Ascending aorta (tissue), 2 donors: ENCODE results near the gene RTEL1. TPM values are rescaled to one million over a fixed set of nuclear protein-coding genes. Genes with fewer than 3 reads are reported as not detected.

ENCODE experiments used
- DNase-seq, 2 donors: peaks; one replicate each; pipeline ENCODE4 v3.0.0-alpha.2; 2019; ENCODE audit warnings: low spot score in 2 of 2
- H3K27ac ChIP-seq, 2 donors: fragments of 200-600 bp; sonication (generic); one replicate each; pipeline ENCODE4 v1.5.1; 2016 to 2017; ENCODE audit warnings: mild to moderate bottlenecking in 1 of 2
- H3K27me3 ChIP-seq: fragments of 200-600 bp; sonication (generic); one replicate; pipeline ENCODE4 v1.5.1; 2017
- H3K36me3 ChIP-seq, 2 donors: fragments of 200-600 bp; sonication (generic); one replicate each; pipeline ENCODE4 v1.5.1; 2016
- H3K4me1 ChIP-seq, 2 donors: fragments of 200-600 bp; sonication (generic); one replicate each; pipeline ENCODE4 v1.5.1; 2016 to 2017; ENCODE audit warnings: mild to moderate bottlenecking in 1 of 2
- H3K4me3 ChIP-seq, 2 donors: fragments of 200-600 bp; sonication (generic); one replicate each; pipeline ENCODE4 v1.5.1; 2016 to 2017; ENCODE audit warnings: mild to moderate bottlenecking in 1 of 2
- H3K9me3 ChIP-seq, 2 donors: fragments of 200-600 bp; sonication (generic); one replicate each; pipeline ENCODE4 v1.5.1; 2016
- intact Hi-C: fragments of 100-400 bp; cut with DNase I; formaldehyde crosslinking; loops from one replicate; pipeline ENCODE4 v1.15.1; 2023
- total RNA-seq: library from RNA; depleted of rRNA; stranded (reverse); fragments of >200 nt; gene quantifications from one replicate; pipeline ENCODE4 v1.1.0, GENCODE V29; 2016
- TF ChIP-seq, protein P1 (sequence below), 3 experiments: fragments of 200-600 bp in 2 of 3; fragments of 450-650 bp in 1 of 3; sonication (generic) in 2 of 3; IDR thresholded peaks; one replicate each; pipeline ENCODE4 v1.5.1; 2016 to 2019; ENCODE audit warnings: antibody characterized with exemption in 3 of 3, mild to moderate bottlenecking in 1 of 3, moderate library complexity in 1 of 3

RTEL1 gene
- total RNA-seq, 1 donor from 2014 or later = 80.6 TPM

DNA sequence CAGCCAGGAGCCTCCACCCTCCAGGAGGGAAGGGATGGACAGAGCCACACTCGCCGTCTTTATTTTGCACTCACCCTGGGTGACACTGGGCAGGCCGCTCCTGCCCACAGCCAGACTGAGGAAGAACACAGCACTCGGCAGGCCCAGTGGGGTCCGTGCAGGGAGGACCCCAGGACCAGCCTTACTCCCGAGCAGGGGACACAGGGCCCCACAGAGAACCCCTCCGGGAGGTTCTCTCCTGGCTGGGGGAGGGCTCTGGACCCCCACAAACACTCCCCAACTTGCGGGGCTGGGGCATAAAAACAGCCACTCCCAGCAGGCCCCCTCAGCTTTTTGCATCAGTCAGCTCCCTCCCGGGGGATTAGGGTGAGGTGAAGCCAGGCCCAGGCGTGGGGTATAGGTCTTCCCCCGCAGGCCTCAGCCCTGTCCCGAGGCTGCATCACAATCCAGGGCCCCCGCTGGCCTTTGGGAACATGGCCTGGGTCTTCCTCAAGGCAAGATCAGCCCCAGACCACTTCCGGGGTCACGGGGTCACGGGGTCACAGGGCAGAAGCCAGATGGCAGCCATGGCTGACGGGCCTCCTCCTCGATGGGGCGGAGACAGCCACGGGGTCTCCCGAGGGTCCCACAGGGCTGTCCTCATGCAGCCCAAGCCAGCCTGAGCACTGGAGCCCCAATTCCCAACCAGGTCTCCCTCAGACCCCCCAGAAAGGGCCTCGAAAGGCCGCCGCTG is 41.5 kb downstream of the RTEL1 start:
- Histone ChIP-seq H3K27me3 (no peaks in the 10 kb centered on the region), H3K9me3 (no peaks in the 10 kb centered on the region), H3K4me1 (peaks cover 16 to 18% of the 10 kb centered on the region in 2 donors), H3K27ac (peak overlapping the region; percentile 64 to 78), H3K4me3 (no peak overlapping the region), H3K36me3 (peaks cover 20 to 39% of the 10 kb centered on the region in 2 donors)
- TF ChIP-seq, protein P1, sequence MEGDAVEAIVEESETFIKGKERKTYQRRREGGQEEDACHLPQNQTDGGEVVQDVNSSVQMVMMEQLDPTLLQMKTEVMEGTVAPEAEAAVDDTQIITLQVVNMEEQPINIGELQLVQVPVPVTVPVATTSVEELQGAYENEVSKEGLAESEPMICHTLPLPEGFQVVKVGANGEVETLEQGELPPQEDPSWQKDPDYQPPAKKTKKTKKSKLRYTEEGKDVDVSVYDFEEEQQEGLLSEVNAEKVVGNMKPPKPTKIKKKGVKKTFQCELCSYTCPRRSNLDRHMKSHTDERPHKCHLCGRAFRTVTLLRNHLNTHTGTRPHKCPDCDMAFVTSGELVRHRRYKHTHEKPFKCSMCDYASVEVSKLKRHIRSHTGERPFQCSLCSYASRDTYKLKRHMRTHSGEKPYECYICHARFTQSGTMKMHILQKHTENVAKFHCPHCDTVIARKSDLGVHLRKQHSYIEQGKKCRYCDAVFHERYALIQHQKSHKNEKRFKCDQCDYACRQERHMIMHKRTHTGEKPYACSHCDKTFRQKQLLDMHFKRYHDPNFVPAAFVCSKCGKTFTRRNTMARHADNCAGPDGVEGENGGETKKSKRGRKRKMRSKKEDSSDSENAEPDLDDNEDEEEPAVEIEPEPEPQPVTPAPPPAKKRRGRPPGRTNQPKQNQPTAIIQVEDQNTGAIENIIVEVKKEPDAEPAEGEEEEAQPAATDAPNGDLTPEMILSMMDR (IDR thresholded peaks at IDR 0.05) = no peak
- DNase-seq = peak in 1 of 2 donors; percentile 63
- intact Hi-C loops = loop anchor here (5.0 kb wide), 1 partner anchor 37 kb away; no protein-coding TSS in a partner anchor

DNA sequence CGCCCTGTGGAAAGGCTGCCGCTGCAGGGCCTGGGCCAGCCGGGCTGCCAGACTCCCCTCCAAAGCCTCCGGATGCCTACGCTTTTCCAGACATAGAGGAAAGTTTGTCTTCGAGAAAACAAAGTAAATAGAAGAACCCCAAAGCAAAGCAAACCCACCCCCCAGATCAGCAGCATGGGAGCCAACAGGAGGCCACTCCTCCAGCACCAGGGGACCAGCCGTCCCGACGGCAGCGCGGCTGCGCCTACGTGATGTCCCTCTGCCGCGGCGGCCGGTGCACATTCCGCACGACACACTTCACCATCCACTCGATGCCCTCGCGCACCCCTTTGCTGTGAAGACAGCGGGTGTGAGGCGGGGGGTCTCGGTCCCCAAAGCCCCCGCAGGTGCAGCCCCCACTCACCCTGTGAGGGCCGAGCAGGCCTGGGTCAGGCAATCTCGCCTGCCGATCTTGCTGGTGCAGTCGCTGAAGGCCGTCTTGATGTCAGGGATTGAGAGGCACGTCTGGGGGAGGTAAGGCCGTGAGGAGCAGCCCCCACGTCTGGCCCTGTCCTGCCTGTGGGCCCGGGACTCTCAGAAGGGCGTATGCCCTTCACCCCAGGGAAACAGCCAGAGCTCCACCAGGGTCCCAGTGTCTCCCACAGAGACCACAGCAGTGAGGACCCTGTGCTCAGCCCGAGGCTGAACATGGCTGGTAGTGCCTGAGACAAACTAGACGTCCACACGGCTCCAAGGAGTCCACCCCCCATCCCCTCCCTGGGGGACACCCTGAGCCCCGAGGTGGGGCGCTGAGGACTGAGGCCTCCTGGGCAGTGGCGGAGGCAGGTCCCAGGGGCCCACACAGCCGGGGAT is 42.3 kb downstream of the RTEL1 start:
- peak overlapping the region; percentile 64 to 78 for H3K27ac ChIP-seq
- TF ChIP-seq, protein P1 (IDR thresholded peaks at IDR 0.05) = no peak
- intact Hi-C loops = no loop called here
- no peaks in the 10 kb centered on the region for H3K9me3 ChIP-seq
- H3K4me3 ChIP-seq = no peak overlapping the region
- peaks cover 16 to 18% of the 10 kb centered on the region in 2 donors for H3K4me1 ChIP-seq
- no peak for DNase-seq
- peaks cover 20 to 39% of the 10 kb centered on the region in 2 donors for H3K36me3 ChIP-seq
- no peaks in the 10 kb centered on the region for H3K27me3 ChIP-seq

- no peaks in the 10 kb centered on the region for H3K27me3 ChIP-seq
- DNase-seq = peak in 1 of 2 donors; percentile 57
- intact Hi-C loops = no loop called here
- peaks cover 16 to 18% of the 10 kb centered on the region in 2 donors for H3K4me1 ChIP-seq
- H3K9me3 ChIP-seq = no peaks in the 10 kb centered on the region
- TF ChIP-seq, protein P1 (IDR thresholded peaks at IDR 0.05) = no peak
- H3K4me3 ChIP-seq = no peak overlapping the region
- no peak overlapping the region for H3K27ac ChIP-seq
- peaks cover 26 to 40% of the 10 kb centered on the region in 2 donors for H3K36me3 ChIP-seq
Observed at GRCh38 chr20:63701051-63701328, 42.9 kb downstream of the RTEL1 start.

DNA sequence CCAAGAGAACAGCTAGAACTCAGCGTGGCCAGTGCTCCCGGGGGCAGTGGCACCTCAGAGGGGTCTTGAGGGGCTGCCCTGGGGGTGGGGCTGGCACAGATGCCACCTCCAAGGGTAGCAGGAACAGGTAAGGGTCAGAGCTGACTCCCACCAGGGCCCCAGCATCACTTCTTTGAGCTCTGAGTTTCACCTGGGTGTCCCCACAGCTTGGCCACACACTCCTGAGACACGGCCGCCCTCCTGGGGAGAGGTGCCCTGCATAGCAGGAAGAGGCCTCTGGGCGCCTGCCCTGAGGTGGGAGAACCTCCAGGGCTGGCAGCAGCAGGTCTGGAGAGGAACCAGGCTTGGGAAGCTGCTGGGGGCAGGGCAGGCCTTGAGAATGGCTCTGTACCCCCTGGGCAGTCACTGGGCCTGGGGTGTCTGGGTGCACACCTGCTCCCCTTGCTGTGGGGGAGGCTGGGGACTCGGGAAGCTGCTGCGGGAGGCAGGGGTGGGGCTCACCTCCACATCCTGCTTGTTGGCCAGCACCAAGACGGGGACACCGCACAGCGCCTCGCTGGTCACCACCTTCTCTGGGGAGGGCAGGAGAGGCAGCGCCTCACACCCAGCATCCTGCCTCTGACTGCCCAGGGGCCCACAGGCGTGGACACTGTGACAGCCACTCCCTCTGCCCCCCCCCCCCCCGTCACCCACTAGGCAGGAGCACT is 43.4 kb downstream of the RTEL1 start:
- intact Hi-C loops = no loop called here
- DNase-seq = peak in 1 of 2 donors; percentile 58
- Histone ChIP-seq H3K4me1 (peaks cover 16 to 18% of the 10 kb centered on the region in 2 donors), H3K4me3 (no peak overlapping the region), H3K36me3 (peaks cover 30 to 44% of the 10 kb centered on the region in 2 donors), H3K27me3 (no peaks in the 10 kb centered on the region), H3K27ac (no peak overlapping the region), H3K9me3 (no peaks in the 10 kb centered on the region)
- TF ChIP-seq, protein P1 (IDR thresholded peaks at IDR 0.05) = no peak

- DNase-seq = peak; percentile 8 to 42
Observed at GRCh38 chr20:63702036-63702665, 44.0 kb downstream of the RTEL1 start.

More at GRCh38 chr20:63702036-63702665, 44.0 kb downstream of the RTEL1 start:
- Histone ChIP-seq H3K36me3 (peaks cover 30 to 44% of the 10 kb centered on the region in 2 donors), H3K27me3 (no peaks in the 10 kb centered on the region), H3K4me3 (no peak overlapping the region), H3K4me1 (peaks cover 20 to 21% of the 10 kb centered on the region in 2 donors), H3K27ac (no peak overlapping the region), H3K9me3 (no peaks in the 10 kb centered on the region)
- intact Hi-C loops = no loop called here
- TF ChIP-seq, protein P1 (IDR thresholded peaks at IDR 0.05) = no peak
